ENCODE data around the gene EVI2B.

- TF ChIP-seq CTCF (IDR thresholded peaks at IDR 0.05) (no peak), POLR2A (IDR thresholded peaks at IDR 0.05) (no peak)
These were observed 2.3 kb downstream of the EVI2B start for GRCh38 chr17:31311526-31311925.
